Breast epithelium (tissue), 4 donors: Measurements from ENCODE around the gene ALDH1A3. TPM values are rescaled to one million over a fixed set of nuclear protein-coding genes. Genes with fewer than 3 reads are reported as not detected.

ENCODE experiments used
- DNase-seq, 2 donors: peaks; one replicate each; pipeline ENCODE4 v3.0.0-alpha.2; 2019; ENCODE audit warnings: low spot score in 2 of 2
- H3K27ac ChIP-seq, 2 donors: fragments of 200-600 bp; sonication (generic) in 1 of 2; one replicate each; pipeline ENCODE4 v1.5.1; 2016 to 2019; ENCODE audit warnings: mild to moderate bottlenecking in 1 of 2
- H3K27me3 ChIP-seq, 2 donors: fragments of 200-600 bp; sonication (generic) in 1 of 2; one replicate each; pipeline versions ENCODE4 v1.5.1 to v1.6.0; 2017 to 2019; ENCODE audit warnings: control low read depth in 1 of 2, mild to moderate bottlenecking in 1 of 2
- H3K36me3 ChIP-seq: fragments of 200-600 bp; one replicate; pipeline ENCODE4 v1.5.1; 2019
- H3K4me1 ChIP-seq, 2 donors: fragments of 200-600 bp; sonication (generic); one replicate each; pipeline ENCODE4 v1.5.1; 2016 to 2019; ENCODE audit warnings: control low read depth in 1 of 2
- H3K4me3 ChIP-seq, 3 donors: fragments of 200-600 bp; sonication (generic); 1 replicate in 2 of 3; 2 replicates in 1 of 3; pipeline ENCODE4 v1.5.1; 2016 to 2019; ENCODE audit warnings: mild to moderate bottlenecking in 3 of 3, moderate library complexity in 2 of 3
- H3K9me3 ChIP-seq, 2 donors: fragments of 200-600 bp; sonication (generic) in 1 of 2; one replicate each; pipeline ENCODE4 v1.5.1; 2016 to 2019; ENCODE audit warnings: control low read depth in 1 of 2
- CTCF ChIP-seq, 3 donors: fragments of 450-650 bp; IDR thresholded peaks; one replicate each; pipeline ENCODE4 v1.5.1; 2016 to 2017; ENCODE audit warnings: antibody characterized with exemption in 3 of 3, mild to moderate bottlenecking in 3 of 3, moderate library complexity in 3 of 3
- POLR2A ChIP-seq: fragments of 450-650 bp; IDR thresholded peaks from one replicate; pipeline ENCODE4 v1.6.1; 2016; ENCODE audit warnings: antibody characterized with exemption, mild to moderate bottlenecking, moderate library complexity
- POLR2AphosphoS5 ChIP-seq, 3 donors: sonication (generic); formaldehyde crosslinking; IDR thresholded peaks; one replicate each; pipeline ENCODE4 v1.6.1; 2017; ENCODE audit warnings: antibody characterized with exemption in 3 of 3
- intact Hi-C: fragments of 100-400 bp; cut with DNase I; formaldehyde crosslinking; loops from one replicate; pipeline ENCODE4 v1.15.1; 2023; ENCODE audit warnings: low total_unique reads
- total RNA-seq, 3 donors: library from RNA; depleted of rRNA; stranded (reverse); fragments of >200 nt; gene quantifications; one replicate each; pipeline ENCODE4 v1.1.0, GENCODE V29; 2016

Gene ALDH1A3
- total RNA-seq, 3 donors from 2014 or later: 24.2 to 207 (median 44.9) TPM

- peak overlapping the region; percentile 8 to 65 (median 26) for H3K4me3 ChIP-seq
- peak overlapping the region; percentile 19 to 79 for H3K27ac ChIP-seq
- H3K36me3 ChIP-seq: no peaks in the 10 kb centered on the region
- no peak for DNase-seq
- H3K27me3 ChIP-seq: no peaks in the 10 kb centered on the region
- no peaks in the 10 kb centered on the region for H3K9me3 ChIP-seq
- TF ChIP-seq POLR2A (no peak), CTCF (IDR thresholded peaks at IDR 0.05) (no peak), POLR2AphosphoS5 (IDR thresholded peaks at IDR 0.05) (no peak)
- peaks cover 0 to 4% of the 10 kb centered on the region in 2 donors for H3K4me1 ChIP-seq
- intact Hi-C loops: no loop called here
Measured at GRCh38 chr15:100881573-100882336, 2.1 kb downstream of the ALDH1A3 start.

GRCh38 chr15:100885116-100885515 is 5.5 kb downstream of the ALDH1A3 start:
- Histone ChIP-seq H3K36me3 (no peaks in the 10 kb centered on the region), H3K27ac (no peak overlapping the region), H3K9me3 (no peaks in the 10 kb centered on the region), H3K27me3 (no peaks in the 10 kb centered on the region), H3K4me3 (no peak overlapping the region), H3K4me1 (peaks cover 0 to 1% of the 10 kb centered on the region in 2 donors)
- TF ChIP-seq POLR2AphosphoS5 (IDR thresholded peaks at IDR 0.05): no peak
- intact Hi-C loops: no loop called here
- DNase-seq: no peak

GRCh38 chr15:100885811-100886210 is 6.2 kb downstream of the ALDH1A3 start:
- no peak overlapping the region for H3K4me3 ChIP-seq
- intact Hi-C loops: loop anchor here (1.0 kb wide), 1 partner anchor 34 kb away; no protein-coding TSS in a partner anchor
- H3K36me3 ChIP-seq: no peaks in the 10 kb centered on the region
- no peaks in the 10 kb centered on the region for H3K27me3 ChIP-seq
- no peaks in the 10 kb centered on the region for H3K9me3 ChIP-seq
- TF ChIP-seq POLR2AphosphoS5 (IDR thresholded peaks at IDR 0.05) (no peak), CTCF (IDR thresholded peaks at IDR 0.05) (no peak)
- H3K27ac ChIP-seq: no peak overlapping the region
- DNase-seq: no peak
- H3K4me1 ChIP-seq: no peaks in the 10 kb centered on the region

GRCh38 chr15:100887211-100887913 is 7.7 kb downstream of the ALDH1A3 start:
- Histone ChIP-seq H3K9me3 (no peaks in the 10 kb centered on the region), H3K27me3 (no peaks in the 10 kb centered on the region), H3K4me3 (no peak overlapping the region), H3K27ac (no peak overlapping the region), H3K36me3 (no peaks in the 10 kb centered on the region), H3K4me1 (no peaks in the 10 kb centered on the region)
- intact Hi-C loops: no loop called here
- no peak for TF ChIP-seq CTCF (IDR thresholded peaks at IDR 0.05)
- DNase-seq: no peak

- TF ChIP-seq POLR2A (no peak), CTCF (IDR thresholded peaks at IDR 0.05) (no peak), POLR2AphosphoS5 (IDR thresholded peaks at IDR 0.05) (peak in 2 of 3 donors; percentile 10 to 65)
- no peaks in the 10 kb centered on the region for H3K4me1 ChIP-seq
- no peaks in the 10 kb centered on the region for H3K36me3 ChIP-seq
- intact Hi-C loops: no loop called here
- H3K27ac ChIP-seq: peak overlapping the region; percentile 60 to 72
- H3K4me3 ChIP-seq: peak overlapping the region in 2 of 3 donors; percentile 10 to 48
- no peaks in the 10 kb centered on the region for H3K9me3 ChIP-seq
- peak; percentile 63 to 80 for DNase-seq
- H3K27me3 ChIP-seq: no peaks in the 10 kb centered on the region
Measured at GRCh38 chr15:100889385-100890050, 9.9 kb downstream of the ALDH1A3 start.
